HG02885 (cell line): ENCODE results near the gene IFTAP.

ENCODE experiments used
- ATAC-seq: cut with Tn5 transposase; IDR thresholded peaks from one replicate; pipeline ENCODE4 v1.9.1; 2021; ENCODE audit warnings: mild to moderate bottlenecking; ENCODE audit not compliant: unreplicated experiment, poor library complexity

IFTAP gene

GRCh38 chr11:36591433-36591832 is 2.9 kb upstream of the IFTAP start:
- no peak for ATAC-seq

DNA sequence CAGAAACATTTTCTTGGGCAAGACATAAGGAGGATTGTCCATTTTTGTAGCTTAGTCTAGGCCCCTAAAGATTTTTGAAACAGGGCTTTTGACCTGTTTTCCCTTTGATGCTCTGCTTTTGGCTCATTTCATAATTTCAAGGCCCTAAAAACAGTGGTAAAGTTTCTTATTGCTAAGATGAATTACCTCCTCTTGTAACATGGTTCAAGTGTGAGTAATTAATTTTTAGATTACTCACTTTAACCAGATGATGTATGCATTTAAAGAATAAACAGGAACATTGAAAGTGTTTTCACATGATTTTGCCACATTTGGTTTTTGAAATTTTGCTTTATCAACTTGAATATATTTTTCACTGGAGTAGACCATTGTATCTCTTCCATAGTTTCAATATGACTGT is 2.6 kb downstream of the IFTAP start:
- no peak for ATAC-seq

DNA sequence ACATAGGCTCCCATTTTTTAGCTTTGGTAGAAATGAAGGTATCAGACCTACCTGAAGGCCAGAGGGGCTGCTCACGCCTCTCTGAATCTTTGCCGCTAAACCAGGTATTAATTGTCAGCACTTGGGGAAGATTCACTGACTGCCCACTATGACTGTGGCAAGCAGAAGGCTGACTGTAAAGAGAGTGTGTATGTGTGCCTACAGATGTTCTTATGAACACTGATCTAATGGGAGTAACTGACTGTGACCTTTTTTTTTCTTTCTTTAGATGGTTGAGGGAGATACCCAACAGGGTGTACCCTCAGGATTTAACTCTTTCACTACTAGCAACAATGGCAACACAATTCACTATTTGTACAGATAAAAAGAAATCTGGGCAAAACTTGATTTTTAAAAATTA is 3.7 kb downstream of the IFTAP start, which contains the start of gene RAG2:
RAG2 (minus strand) TSS at position 186 of the 400 bp plus-strand sequence. CDS start 4,068 bp downstream, outside the sequence.
- no peak for ATAC-seq

DNA sequence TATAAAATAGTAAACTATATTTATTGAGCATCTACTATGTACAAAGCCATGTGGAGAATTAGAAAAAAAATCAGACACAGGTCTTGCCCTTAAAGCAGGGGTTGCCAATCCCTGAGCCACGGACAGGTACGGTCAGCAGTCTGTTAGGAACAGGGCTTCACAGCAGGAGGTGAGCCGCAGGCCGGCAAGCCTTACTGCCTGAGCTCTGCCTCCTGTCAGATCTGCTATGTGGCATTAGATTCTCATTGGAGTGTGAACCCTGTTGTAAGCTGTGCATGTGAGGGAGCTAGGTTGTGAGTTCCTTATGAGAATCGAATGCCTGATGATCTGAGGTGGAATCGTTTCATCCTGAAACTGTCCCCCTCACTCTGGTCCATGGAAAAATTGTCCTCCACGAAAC is 5.9 kb downstream of the IFTAP start:
- no peak for ATAC-seq

GRCh38 chr11:36601155-36601554 is 6.9 kb downstream of the IFTAP start:
- no peak for ATAC-seq

DNA sequence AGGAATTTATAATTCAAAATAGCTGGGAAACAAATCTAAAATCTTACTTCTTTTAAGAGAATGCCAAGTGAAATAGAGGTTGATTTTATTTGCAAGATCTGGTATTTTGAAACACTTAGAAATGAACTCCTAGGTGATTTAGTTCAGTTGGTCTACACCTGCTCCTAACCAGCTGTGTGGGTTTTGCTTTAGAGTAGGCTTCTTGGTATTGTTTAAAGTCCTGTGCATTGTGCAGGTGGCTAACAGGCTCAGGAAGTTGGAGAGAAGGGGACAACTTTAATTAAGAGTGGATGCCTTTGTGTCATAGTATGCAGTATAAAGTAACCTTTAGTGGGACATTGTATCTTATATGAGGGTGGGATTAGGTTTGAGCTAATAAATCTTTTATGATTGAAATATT is 7.8 kb downstream of the IFTAP start:
- no peak for ATAC-seq

DNA sequence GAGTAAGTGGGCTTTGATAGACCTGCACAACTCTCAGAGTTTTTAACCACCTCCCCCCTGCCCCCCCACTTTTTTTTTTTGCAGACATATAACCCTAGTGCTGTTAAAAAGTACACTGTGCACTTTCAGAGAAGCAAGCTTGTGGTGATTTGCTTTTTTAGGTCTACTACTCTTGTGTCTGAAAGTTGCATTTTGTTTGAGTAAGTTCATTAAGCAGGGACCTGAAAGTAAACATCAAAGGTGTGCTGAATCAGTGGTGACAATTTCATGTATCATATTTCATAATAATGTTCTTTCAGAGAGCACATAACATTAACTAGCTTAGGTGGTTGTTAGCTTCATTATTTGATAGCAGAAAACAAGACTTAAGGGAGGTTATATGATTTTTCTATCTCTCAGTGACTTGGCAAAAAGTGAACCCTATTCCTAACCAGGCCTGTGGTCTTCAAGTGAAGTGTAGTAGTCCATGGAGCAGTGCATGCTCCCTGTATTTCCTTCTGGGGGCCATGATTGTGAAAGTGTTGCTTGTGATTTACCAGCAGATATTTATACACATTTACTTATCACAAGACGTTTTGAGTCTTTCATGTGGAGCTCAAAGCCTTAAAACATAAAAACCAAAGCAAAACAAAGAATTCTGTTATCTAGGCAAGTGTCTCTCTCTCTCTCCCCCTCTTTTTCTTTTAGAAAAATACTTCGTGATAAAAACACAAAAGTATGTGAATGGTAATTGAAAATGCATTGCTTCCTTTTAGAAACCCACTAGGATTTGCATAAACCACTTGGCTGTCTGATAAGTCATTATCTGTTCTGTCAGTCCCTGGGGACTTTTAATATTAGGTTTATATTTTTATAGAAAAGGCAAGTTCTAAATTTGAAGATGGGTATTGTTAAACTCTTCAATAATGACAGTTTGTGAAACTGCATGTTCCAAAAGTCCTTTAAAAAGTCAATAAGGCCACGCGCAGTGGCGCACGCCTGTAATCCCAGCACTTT is 11.2 kb downstream of the IFTAP start:
- peak; percentile 82 for ATAC-seq

DNA sequence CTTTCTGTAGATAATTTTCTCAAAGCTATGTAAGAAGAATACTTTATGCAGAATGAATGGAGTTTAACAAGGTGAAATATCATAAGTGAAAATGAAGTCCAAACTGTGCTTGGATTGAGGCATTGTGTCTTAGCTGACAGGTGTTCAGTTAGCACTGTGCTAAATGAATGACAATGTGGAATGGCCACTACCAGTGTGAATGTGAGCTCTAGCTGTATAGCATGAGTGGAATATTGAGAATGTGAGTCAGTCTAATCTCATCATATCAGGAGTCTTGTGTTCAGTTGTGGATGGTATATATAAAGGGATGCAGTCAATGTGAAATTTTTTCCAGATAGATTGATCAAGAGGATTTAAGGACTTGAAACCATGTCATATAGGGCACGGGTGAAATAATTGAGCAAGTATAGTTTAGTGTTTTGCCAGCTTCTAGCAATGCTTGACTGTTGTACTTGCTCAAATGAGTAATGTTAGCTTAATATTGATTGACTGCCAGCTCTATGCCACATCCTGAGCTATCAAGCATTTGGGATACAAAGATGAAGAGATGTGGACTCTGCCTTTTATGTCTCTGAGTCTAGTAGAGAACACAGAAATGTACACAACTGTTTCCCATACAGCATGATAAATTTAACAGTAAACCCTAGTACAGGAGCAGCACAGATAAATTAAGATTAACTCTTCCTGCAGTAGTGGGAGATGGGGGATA is 14.3 kb downstream of the IFTAP start:
- ATAC-seq, result no peak

DNA sequence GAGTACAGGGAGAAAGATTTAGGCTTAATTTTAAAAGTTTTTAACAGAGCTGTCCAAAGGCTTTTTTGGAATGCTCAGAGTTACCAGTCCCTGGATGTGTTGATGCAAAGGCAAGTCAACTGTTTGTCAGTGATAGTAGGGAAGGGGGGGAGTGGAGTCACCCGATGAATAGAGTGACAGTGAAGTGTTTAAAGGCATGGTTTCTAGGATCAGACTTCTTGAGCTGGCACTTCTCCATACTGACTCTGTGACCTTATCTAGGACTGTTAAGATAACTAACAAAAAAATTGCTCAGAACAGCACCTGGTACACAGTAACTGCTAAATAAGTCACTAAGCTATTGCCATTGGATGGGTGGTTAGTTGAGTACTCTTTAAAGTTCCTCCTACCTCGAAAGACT is 15.1 kb downstream of the IFTAP start:
- no peak for ATAC-seq

GRCh38 chr11:36615826-36616225 is 21.5 kb downstream of the IFTAP start:
- no peak for ATAC-seq

GRCh38 chr11:36617543-36618362 is 23.5 kb downstream of the IFTAP start:
- no peak for ATAC-seq

- no peak for ATAC-seq
Measured at GRCh38 chr11:36618363-36619047, 24.2 kb downstream of the IFTAP start.

DNA sequence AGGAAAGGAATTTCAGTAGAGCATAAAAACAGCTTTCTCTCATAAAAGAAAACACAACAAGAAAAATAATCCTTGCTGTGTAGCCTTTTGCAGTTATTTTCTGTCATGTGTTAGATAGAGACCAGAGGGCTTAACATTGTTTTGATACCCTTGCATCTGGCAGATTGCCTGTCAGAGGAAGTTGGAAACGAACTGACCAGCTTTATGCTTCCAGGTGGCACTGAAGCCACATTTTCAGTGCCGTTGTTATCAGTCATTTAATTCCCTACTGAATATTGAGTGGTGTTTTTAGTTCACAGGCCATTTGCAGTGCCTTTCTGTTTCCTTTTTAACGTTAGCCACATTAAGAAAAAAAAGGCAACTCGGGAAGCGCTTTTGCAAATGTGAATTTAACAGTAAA is 25.2 kb downstream of the IFTAP start:
- ATAC-seq, result no peak

DNA sequence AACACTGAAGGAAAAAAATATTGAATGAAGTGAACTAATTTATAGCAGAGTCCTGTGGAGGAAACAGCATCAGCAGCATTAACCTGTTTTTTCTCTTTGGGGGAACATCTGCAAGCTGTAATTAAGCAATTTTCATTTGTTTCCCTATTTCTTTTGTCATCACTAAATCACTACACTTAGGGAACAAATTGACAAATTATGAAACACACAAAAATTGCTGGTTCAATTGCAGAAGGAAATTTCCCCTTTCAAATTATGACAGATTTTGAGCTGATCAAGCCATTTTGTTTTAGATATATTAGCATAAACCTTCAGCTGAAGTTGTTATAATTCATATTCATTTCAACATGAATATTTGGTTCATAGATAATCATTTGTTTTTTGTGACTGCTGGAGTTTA is 25.9 kb downstream of the IFTAP start:
- ATAC-seq, result no peak

- ATAC-seq, result peak; percentile 80
Measured at GRCh38 chr11:36622431-36623136, 28.3 kb downstream of the IFTAP start.

GRCh38 chr11:36623494-36623893 is 29.2 kb downstream of the IFTAP start:
- no peak for ATAC-seq

DNA sequence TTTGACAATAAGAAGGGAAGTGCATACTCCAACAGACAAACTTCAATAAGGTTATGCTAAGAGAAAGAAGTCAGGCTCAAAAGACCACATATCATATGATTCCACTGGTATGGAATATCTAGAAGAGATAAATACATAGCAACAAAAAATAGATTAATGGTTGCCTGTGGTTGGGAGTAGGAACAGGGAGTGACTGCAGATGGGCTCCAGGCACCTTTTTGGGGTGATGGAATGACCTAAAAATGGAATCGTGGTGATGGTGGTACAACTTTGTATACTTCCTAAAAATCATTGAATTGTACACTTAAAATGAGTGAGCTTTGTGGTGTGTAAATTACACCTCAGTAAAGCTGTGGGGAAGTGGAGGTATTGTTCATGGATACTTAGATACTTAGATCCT is 32.7 kb downstream of the IFTAP start:
- ATAC-seq, result no peak

DNA sequence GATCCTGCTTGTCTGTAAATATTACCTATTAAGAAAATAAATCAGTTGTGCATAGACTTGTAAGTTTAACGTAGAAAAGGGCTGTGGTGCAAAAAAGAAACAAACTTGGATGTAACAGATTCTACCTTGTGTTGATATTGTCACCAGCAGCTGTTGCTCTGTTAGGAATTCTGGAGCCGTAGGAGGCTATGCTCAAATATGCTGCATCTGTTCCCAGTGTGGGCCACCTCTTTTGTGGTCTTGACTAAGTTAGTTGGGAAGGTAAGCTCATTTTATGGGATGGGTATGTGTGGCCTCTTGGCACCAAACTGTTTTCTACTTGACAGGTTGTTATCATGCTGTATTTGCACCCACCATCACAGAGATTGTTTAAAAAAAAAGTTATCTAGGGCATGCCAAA is 33.2 kb downstream of the IFTAP start:
- ATAC-seq, result no peak

DNA sequence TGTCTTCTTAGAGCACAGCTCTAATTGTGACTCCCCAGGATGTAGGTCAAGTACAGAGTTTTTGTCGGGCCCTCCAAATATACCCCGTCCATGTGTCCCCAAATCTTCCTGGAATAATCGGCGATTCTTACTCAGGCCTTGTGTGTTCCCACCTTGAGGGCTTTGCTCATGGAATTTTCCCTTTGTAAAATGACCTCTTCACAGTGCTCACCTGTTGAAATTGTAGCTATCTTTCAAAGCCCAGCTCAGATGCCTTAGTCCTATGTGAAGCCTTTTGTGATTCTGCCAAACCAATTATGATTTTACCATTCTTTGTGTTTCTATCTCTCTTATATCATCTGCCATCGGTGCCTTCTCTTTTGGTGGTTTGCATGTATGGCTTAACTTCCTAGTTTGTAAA is 33.8 kb downstream of the IFTAP start:
- no peak for ATAC-seq
